GM08714 (cell line): ENCODE results near the gene MATCAP1.

ENCODE experiments used
- H3K4me3 ChIP-seq: fragments of 200-500 bp; sonication (Bioruptor generic); 2 replicates; pipeline ENCODE4 v1.5.1; 2014; ENCODE audit warnings: mild to moderate bottlenecking, low read length, inconsistent platforms
- ZNF274 ChIP-seq: IDR thresholded peaks from 2 replicates; pipeline ENCODE4 v1.6.1; 2012; ENCODE audit warnings: mild to moderate bottlenecking, low read depth, low read length

The MATCAP1 gene

GRCh38 chr16:67190448-67191399 is 7.0 kb upstream of the MATCAP1 start:
- no peak overlapping the region for H3K4me3 ChIP-seq
- TF ChIP-seq ZNF274 = no peak

- no peak within 1 kb of the TSS for H3K4me3 ChIP-seq
- TF ChIP-seq ZNF274 = no peak
Measured at GRCh38 chr16:67190041-67190440, 6.3 kb upstream of the MATCAP1 start, which contains the start of gene EXOC3L1. TSS of gene EXOC3L1 (minus strand) at chr16:67190136. CDS start at chr16:67189676, 460 bp downstream.

- no peak overlapping the region for H3K4me3 ChIP-seq
- TF ChIP-seq ZNF274 = no peak
Measured at GRCh38 chr16:67188798-67189197, 5.0 kb upstream of the MATCAP1 start.

- no peak for TF ChIP-seq ZNF274
- no peak overlapping the region for H3K4me3 ChIP-seq
Measured at GRCh38 chr16:67188323-67188722, 4.6 kb upstream of the MATCAP1 start.

- no peak for TF ChIP-seq ZNF274
Measured at GRCh38 chr16:67187175-67187890, 3.6 kb upstream of the MATCAP1 start.

GRCh38 chr16:67186550-67186950 is 2.8 kb upstream of the MATCAP1 start:
- no peak overlapping the region for H3K4me3 ChIP-seq
- no peak for TF ChIP-seq ZNF274

More at GRCh38 chr16:67187175-67187890, 3.6 kb upstream of the MATCAP1 start:
- H3K4me3 ChIP-seq = no peak overlapping the region

- no peak for TF ChIP-seq ZNF274
- H3K4me3 ChIP-seq = no peak overlapping the region
Measured at GRCh38 chr16:67185651-67186134, 1.9 kb upstream of the MATCAP1 start.

- H3K4me3 ChIP-seq = no peak overlapping the region
- TF ChIP-seq ZNF274 = no peak
Measured at GRCh38 chr16:67184995-67185650, 1.4 kb upstream of the MATCAP1 start.

- TF ChIP-seq ZNF274 = no peak
- H3K4me3 ChIP-seq = peak overlapping the region; percentile 61; the same call in 1 of the 2 replicates
Measured at GRCh38 chr16:67184453-67184994, 761 bp upstream of the MATCAP1 start.

- TF ChIP-seq ZNF274 = no peak
- peak overlapping the region; percentile 61 for H3K4me3 ChIP-seq
Measured at GRCh38 chr16:67183284-67183626, 508 bp downstream of the MATCAP1 start.

GRCh38 chr16:67182288-67182687 is 1.5 kb downstream of the MATCAP1 start:
- TF ChIP-seq ZNF274 = no peak
- no peak overlapping the region for H3K4me3 ChIP-seq

GRCh38 chr16:67181346-67181745 is 2.4 kb downstream of the MATCAP1 start:
- TF ChIP-seq ZNF274 = no peak
- H3K4me3 ChIP-seq = no peak overlapping the region

GRCh38 chr16:67180166-67180565 is 3.6 kb downstream of the MATCAP1 start:
- no peak for TF ChIP-seq ZNF274
- no peak overlapping the region for H3K4me3 ChIP-seq
